Fibroblast of skin of left quadriceps (primary cell): ENCODE measurements around the gene CD81.

ENCODE experiments used
- DNase-seq, 2 experiments: peaks; one replicate each; pipeline ENCODE4 v3.0.0-alpha.2; 2013; ENCODE audit warnings: low read depth in 2 of 2

The CD81 gene

DNA sequence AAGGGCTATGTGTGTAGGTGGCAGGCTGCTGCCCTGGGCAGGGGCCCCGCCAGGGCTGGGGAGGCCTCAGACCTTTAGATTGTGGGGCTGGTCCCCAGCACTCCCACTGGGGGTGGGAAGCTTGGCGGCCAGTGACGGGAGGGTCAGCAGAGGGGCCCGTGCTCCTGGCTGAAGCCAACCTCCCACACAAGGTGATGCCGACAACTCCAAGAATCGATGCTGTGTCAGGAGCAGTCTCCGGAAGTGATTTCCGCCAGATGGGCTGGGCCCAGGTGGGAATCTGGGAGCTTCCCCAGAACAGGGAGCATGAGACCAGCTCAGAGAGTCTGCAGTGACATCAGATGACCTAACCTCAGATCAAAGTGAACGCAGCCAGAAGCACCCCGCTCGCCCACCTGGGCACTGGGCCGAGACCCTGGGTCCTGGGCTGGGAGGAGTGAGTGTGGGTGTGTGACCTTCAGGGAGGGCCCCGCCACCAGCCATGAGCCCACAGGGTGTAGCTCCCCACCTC, 59.5 kb downstream of the CD81 start:
- no peak for DNase-seq

DNA sequence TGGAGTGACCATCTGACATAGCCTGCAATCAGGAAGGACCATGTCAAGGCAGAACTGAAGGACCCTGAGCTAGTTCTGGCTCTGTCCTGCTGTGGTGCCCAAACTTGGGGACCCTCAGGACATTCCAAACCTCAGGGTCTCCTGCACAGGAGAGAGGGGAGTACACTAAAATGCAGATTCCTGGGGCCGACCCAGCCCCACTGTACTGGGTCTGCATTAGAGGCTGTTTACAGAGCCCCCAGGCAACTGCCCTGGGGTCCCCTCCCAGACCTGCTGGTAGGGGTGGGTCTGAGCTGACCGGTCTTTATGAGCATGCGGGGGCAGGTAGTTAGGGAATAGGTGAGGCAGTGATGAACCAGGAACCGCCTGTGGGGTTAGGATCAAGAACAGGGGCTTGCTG, 60.4 kb downstream of the CD81 start:
- DNase-seq: no peak

DNA sequence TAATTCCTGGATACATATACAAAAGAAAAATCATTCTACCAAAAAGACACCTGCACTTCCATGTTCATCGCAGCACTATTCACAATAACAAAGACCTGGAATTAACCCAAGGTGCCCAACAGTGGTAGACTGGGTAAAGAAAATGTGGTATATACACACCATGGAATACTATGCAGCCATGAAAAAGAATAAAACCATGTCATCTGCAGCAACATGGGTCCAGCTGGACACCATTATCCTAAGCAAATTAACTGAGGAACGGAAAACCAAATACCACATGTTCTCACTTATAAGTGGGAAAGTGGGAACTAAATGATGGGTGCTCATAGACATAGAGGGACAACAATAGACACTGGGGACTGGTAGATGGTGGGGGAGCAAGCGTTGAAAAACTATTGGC, 62.7 kb downstream of the CD81 start:
- DNase-seq: no peak

DNA sequence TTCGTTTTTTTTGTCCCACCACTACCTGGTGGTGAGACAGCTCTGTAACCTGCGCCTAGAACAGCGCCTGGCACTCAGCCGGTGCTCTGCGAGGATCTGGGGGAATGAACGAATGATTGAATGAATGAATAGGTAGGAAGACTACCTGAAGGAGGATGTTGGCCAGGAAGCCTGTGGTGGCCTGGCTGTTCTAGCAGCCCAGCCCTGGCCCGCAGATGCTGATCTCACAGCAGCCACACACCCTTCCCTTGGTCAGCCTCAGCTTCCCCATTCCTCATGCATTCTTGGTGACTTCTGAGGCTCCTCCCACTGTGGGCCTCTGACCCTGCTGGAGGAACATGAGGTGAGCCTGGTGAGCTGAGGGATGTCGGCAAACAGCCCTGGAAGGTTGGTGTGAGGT, 63.5 kb downstream of the CD81 start:
- DNase-seq: no peak

DNA sequence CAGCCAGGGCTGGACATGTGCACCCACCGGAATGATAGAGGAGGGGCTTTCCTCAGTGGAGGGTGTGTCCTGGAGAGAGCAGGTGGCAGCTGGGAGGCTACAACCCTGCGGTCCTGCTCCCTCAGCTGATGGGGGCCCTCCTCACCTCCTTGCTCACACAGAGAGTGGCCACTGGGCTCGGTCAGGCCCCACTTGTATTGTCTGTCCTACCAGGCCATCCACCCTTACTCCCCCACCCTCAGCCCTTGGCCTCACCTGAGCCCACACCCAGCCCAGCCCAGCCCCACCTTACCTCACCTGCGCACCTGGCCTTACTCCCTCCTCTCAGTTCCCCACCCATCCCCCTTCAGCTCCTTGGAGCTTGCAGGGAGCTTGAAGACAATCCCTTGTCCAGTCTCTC, 64.1 kb downstream of the CD81 start:
- DNase-seq: no peak

DNA sequence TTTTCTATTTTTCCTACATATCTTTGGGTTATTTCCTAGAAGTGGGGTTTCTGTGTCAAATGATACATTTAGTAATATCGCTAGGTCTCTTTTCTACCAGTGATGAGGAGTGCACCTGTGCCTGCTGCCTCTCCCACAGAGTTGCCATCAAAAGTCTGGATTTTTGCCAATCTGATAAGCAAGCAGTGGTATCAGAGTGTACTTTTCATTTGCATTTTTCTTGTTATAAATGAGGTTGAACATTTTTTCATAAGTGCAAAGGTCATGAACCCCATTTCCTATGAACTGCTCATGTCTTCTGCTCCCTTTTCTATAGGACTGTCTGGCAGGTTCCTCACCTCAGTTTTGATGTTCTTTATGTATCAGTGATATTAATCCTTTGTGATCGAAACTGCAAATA, 65.5 kb downstream of the CD81 start:
- no peak for DNase-seq

DNA sequence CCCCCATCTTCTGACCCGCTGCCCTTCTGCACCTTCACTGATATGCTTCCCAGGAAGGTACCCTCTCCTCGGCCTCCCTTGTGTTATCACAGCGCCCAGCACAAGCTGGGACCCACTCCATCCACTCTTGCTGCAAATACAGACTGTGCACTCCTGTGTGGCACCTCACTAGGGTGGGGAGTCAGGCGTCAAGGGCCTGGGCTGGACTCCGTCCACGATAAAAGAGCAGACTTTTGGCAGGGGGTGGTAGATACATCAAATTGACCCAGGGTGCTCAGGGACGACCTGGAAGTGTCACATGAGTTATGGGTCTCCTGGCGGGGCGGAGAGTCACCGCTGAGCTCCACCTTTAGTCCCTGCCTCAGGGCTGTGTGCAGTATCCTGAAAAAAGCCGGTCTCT, 66.3 kb downstream of the CD81 start:
- DNase-seq: no peak

DNA sequence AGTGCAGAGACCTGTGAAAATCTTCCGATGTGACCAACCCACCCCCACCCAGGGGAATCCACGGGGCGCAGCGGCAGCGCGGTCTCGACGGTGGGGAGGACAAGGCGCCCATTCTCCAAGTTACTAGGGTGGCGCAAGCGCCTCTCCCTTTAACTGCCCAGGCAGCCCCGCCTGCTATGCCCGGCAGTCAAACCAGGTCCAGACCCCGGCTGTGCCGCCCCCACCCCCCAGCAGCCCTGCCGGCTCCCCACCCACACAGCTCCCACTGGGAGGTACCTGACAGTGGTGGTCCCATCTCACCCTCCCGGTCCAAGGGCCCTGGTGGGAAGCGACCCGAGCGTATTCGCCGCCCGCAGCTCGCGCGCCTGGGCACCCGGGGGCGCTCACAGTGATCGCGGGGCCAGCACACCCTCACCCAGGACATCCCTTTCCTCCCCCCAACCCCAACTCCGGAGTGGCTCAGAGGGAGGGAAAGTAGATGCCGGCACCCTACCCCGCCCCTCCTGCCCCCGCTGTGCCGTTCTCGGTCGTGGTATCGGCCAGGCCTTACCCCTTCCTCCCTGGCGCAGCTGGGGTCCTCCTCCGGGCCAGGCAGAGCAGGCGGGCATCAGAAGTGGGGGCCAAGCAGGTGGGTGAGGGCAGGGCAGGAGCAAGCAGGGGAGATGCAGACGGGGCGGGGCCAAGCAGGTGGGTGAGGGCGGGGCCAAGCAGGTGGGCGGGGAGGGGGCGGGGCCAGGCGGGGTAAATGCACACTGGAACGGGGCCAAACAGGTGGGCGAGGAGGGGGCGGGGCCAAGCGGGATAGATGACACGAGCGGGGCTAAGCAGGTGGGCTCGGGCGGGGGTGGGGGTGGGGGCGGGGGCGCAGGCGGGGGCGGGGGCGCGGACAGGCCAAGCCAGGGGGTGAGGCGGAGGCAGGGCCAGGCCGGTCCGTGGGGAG, 67.0 kb downstream of the CD81 start, which contains the start of gene TRPM5:
TRPM5 (minus strand) TSS at position 634 of the 940 bp plus-strand sequence. CDS start 21,478 bp downstream, outside the sequence.
- DNase-seq: no peak

DNA sequence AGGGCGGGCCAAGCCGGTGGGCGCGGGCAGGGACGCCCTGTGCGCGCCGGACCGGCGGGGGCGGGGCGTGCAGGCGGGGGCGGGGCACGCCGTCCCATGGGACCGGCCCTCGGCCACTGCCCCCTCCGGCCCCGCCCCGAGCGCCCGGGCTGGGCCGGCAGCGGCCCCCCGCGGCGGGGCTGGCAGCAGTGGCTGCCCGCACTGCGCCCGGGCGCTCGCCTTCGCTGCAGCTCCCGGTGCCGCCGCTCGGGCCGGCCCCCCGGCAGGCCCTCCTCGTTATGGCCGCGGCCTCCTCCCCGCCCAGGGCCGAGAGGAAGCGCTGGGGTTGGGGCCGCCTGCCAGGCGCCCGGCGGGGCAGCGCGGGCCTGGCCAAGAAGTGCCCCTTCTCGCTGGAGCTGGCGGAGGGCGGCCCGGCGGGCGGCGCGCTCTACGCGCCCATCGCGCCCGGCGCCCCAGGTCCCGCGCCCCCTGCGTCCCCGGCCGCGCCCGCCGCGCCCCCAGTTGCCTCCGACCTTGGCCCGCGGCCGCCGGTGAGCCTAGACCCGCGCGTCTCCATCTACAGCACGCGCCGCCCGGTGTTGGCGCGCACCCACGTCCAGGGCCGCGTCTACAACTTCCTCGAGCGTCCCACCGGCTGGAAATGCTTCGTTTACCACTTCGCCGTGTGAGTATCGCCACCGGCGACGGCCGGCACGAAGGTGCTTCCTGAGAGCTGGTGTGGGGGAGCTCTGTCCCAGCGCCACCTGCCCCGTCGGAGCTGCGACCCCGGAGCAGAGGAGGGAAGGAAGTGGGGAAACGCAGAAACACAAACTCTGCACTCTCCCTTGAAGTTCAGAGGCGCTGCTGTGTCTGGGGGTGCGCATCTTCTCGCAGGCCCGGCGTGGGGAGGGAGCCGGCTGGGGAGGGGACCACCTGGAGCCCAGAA, 68.0 kb downstream of the CD81 start, which contains the start of gene KCNQ1:
KCNQ1 (plus strand) TSS at position 188 of the 925 bp plus-strand sequence; CDS start at position 279, 91 bp downstream.
- no peak for DNase-seq

DNA sequence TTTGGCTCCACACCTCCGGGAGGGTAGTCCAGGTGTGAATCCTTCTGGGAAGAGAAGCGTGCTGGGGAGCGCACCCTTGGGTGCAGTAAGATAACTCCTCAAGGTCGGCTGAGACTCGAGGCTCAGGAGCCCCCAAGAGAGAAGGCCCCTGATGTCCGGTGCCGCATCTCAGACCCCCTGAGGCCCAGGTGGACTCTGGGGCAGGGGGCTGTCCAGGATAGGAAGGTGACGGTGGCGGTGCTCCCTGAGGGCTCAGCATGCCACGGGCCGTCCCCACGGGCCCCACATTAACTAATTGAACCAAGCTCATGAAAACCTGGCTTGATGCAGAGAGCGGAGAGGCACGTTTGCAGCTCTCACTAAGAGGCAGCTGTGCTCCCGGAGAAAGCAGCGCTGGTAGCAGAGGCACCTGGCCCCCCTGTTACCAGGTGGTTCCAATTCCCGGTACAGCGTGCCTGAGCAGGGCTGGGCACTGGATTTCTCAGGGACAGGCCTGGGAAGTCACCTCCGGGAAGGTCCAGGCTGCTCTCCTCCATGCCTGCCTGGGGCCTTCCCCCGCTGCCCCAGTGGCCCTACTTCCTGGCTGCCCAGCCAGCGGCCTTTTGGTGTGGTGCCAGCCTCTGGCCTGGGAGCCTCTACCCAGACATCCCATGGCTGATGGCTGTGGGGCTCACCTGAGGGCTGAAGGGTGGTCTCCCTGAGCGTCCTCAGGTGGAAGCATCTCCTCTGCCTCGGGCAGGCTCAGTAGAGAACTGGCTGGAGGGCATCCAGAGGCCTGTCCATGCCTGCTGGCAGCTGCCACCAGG, 68.8 kb downstream of the CD81 start:
- no peak for DNase-seq

DNA sequence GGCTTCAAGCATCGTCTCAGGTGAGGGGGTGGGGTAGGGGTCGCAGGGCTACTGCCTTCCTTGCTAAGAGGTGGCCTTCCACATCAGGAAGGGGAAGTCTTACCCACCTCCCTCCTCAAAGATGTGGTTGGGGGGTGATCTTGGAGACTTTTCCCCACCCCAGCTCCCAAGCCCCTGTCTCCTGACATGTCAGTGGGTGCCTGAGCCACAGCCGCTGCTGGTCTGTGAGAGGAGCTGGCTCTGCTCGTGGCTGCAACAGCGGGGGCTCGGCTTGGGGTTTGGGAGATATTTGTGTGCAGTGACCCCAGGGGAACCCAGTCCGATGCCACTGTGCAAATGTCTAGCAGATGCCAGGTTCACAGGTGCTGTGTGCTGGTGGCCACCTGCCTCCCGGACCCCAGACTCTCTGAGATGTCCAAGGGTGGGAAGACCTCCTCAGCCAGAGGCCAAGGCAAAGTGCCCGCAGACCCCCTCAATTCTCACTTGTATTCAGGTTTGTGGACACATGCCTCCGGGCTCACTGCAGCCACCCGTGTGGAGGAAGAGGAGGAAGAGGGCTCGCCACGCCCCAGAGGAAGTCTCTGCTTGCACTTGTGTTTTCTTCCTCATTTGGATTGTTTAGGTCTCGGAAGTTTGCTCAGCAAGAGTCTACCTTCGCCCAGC, 69.6 kb downstream of the CD81 start:
- no peak for DNase-seq
